ENCODE measurements around the gene COG8. TPM values are rescaled to one million over a fixed set of nuclear protein-coding genes. Genes with fewer than 3 reads are reported as not detected.

Gene COG8
- total and polyA plus RNA-seq, 10 of the 15 experiments (the other 5 are each of a cell fraction or from before 2014, with no cell fraction given), result 2.8 to 39.6 (median 23.8) TPM

DNA sequence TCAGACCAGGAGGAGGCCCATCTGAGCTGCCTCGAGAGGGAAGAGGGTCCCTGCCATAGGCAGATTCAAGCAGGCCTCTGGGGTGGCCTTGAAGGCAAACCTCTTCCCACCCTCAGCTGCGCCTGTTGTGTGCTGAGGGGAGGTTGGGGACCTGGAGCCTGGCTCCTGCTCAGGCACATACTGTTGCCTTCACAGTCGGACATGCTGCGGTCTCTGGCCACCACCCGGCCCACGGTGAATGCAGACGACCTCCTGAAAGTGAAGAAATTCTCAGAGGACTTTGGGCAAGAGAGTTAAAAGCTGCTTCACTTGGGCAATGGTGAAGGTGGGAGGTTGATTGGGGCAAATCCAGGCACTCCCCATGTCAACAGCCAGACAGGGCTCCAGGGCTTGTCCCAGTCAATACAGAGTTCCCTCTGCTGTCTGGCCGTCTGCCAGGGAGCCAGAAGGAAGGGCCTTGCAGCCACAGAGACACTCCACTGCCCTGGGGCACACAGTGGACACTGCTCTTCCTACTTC is 15.3 kb downstream of the COG8 start:
- Histone ChIP-seq H3K4me3 (no peak overlapping the region), H2AFZ (ENCODE audit: control insufficient read depth, low read depth, low read length) (no peak overlapping the region), H4K20me1 (ENCODE audit: control insufficient read depth, insufficient read depth) (peaks cover 7% of the 10 kb centered on the region; the same call in 1 of the 2 replicates), H3K9ac (ENCODE audit: control insufficient read depth, insufficient read depth, low read length) (no peak overlapping the region), H3K27ac (ENCODE audit: control insufficient read depth, insufficient read depth) (no peak overlapping the region), H3K36me3 (ENCODE audit: control insufficient read depth in 2 of 2, insufficient read depth in 2 of 2, low read length in 1 of 2) (peaks cover 43 to 47% of the 10 kb centered on the region in 2 experiments), H3K27me3 (replicated peaks in 1 of 2; ENCODE audit: control insufficient read depth in 2 of 2, insufficient read depth in 2 of 2, low read length in 1 of 2) (no peaks in the 10 kb centered on the region), H3K79me2 (ENCODE audit: control insufficient read depth, insufficient read depth, low read length) (peaks cover 44% of the 10 kb centered on the region), H3K4me2 (ENCODE audit: control insufficient read depth, insufficient read depth) (no peak overlapping the region), H3K4me1 (ENCODE audit: control insufficient read depth, insufficient read depth, low read length) (peaks cover 8% of the 10 kb centered on the region), H3K9me3 (replicated peaks; ENCODE audit: control insufficient read depth, insufficient read depth, low read length) (no peaks in the 10 kb centered on the region)
- ATAC-seq (no peak), FAIRE-seq (no peak), DNase-seq (ENCODE audit: low read depth, low spot score) (no peak)
- SMC1A ChIA-PET (ENCODE audit: uncharacterized antibody, unreplicated experiment), result interaction anchor here (1.0 kb wide), 1 partner anchor 101 kb away, joined by 3 read pairs; no protein-coding TSS in a partner anchor
- POLR2A ChIA-PET, result interaction anchor here (0.6 to 0.7 kb wide), 3 partner anchors 13 to 148 kb away, joined by 4 to 6 read pairs (median 5); no protein-coding TSS in a partner anchor
- CTCF ChIA-PET, result interaction anchor here (0.9 kb wide), 1 partner anchor 12 kb away, joined by 3 read pairs; no protein-coding TSS in a partner anchor
- BruUV-seq (replicated peaks), result no TSS peak
- RAD21 ChIA-PET (ENCODE audit: unreplicated experiment), result interaction anchor here (0.6 kb wide), 1 partner anchor 1347 kb away, joined by 3 read pairs; no protein-coding TSS in a partner anchor
- in situ Hi-C loops (cut with MboI), result no loop called here
- intact Hi-C loops (cut with micrococcal nuclease; ENCODE audit: unreplicated experiment), result no loop called here
- WGBS (ENCODE audit: insufficient coverage, insufficient replicate concordance, low lambda C conversion rate, missing lambda C conversion rate), result 87% methylated on average over 8 of the region's 8 CpGs
- TF ChIP-seq MLLT1 (IDR thresholded peaks at IDR 0.05), result no peak
- TF ChIP-seq NFIC (IDR thresholded peaks at IDR 0.05; ENCODE audit: low read depth, low read length), result no peak
- TF ChIP-seq MYB (IDR thresholded peaks at IDR 0.05; ENCODE audit: borderline replicate concordance, low read depth, low read length), result no peak
- no peak for TF ChIP-seq BHLHE40 (IDR thresholded peaks at IDR 0.05; ENCODE audit: borderline replicate concordance in 1 of 2, low read depth in 2 of 2, low read length in 1 of 2)
- no peak for TF ChIP-seq HDGF (IDR thresholded peaks at IDR 0.05)
- TF ChIP-seq MYC (IDR thresholded peaks at IDR 0.05; ENCODE audit: insufficient read depth, insufficient read length, insufficient replicate concordance, low read length, severe bottlenecking), result no peak
- TF ChIP-seq, protein P1, sequence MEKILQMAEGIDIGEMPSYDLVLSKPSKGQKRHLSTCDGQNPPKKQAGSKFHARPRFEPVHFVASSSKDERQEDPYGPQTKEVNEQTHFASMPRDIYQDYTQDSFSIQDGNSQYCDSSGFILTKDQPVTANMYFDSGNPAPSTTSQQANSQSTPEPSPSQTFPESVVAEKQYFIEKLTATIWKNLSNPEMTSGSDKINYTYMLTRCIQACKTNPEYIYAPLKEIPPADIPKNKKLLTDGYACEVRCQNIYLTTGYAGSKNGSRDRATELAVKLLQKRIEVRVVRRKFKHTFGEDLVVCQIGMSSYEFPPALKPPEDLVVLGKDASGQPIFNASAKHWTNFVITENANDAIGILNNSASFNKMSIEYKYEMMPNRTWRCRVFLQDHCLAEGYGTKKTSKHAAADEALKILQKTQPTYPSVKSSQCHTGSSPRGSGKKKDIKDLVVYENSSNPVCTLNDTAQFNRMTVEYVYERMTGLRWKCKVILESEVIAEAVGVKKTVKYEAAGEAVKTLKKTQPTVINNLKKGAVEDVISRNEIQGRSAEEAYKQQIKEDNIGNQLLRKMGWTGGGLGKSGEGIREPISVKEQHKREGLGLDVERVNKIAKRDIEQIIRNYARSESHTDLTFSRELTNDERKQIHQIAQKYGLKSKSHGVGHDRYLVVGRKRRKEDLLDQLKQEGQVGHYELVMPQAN (conservative IDR thresholded peaks at IDR 0.05), result no peak
- no peak for TF ChIP-seq STAT3 (IDR thresholded peaks at IDR 0.05; ENCODE audit: low read depth, low read length)
- no peak for TF ChIP-seq ZNF622 (IDR thresholded peaks at IDR 0.05)
